ENCODE data around the gene SLMAP.

The SLMAP gene

GRCh38 chr3:57927916-57928315, 171.8 kb downstream of the SLMAP start:
- TF ChIP-seq CTCF (IDR thresholded peaks at IDR 0.05; ENCODE audit: control insufficient read depth, extremely low read depth, insufficient read depth): no peak
- DNase-seq (ENCODE audit: low read depth): no peak
- H3K4me3 ChIP-seq (ENCODE audit: low read depth, low read length): no peak overlapping the region

DNA sequence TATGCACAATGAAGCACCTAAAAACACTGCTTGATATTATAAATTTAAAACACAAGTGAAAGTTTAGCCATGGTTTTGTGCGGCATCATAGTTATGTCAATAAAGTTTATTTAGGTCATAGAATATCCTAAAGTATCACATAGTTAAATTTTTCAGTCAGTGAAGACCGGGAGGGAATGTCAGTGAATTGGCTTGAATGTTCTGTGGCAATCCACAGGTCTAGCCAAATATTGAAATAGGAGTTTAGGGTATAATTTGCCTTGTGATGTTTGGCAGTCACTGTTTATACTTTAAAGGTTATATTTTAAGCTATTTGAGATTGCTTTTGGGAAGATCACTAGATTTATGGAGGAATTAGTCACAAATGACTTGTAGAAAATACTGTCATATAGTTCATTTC, 172.4 kb downstream of the SLMAP start:
- no peak for TF ChIP-seq CTCF (IDR thresholded peaks at IDR 0.05; ENCODE audit: control insufficient read depth, extremely low read depth, insufficient read depth)
- DNase-seq (ENCODE audit: low read depth): no peak
- H3K4me3 ChIP-seq (ENCODE audit: low read depth, low read length): no peak overlapping the region

- no peak for DNase-seq (ENCODE audit: low read depth)
- no peak overlapping the region for H3K4me3 ChIP-seq (ENCODE audit: low read depth, low read length)
- no peak for TF ChIP-seq CTCF (IDR thresholded peaks at IDR 0.05; ENCODE audit: control insufficient read depth, extremely low read depth, insufficient read depth)
These were observed 173.9 kb downstream of the SLMAP start for GRCh38 chr3:57929988-57930387.

- TF ChIP-seq CTCF (IDR thresholded peaks at IDR 0.05; ENCODE audit: control insufficient read depth, extremely low read depth, insufficient read depth): no peak
- DNase-seq (ENCODE audit: low read depth): no peak
These were observed 177.5 kb downstream of the SLMAP start for GRCh38 chr3:57933602-57934001.

GRCh38 chr3:57934373-57934772, 178.3 kb downstream of the SLMAP start:
- DNase-seq (ENCODE audit: low read depth): no peak
- no peak for TF ChIP-seq CTCF (IDR thresholded peaks at IDR 0.05; ENCODE audit: control insufficient read depth, extremely low read depth, insufficient read depth)
- no peak overlapping the region for H3K4me3 ChIP-seq (ENCODE audit: low read depth, low read length)

More at GRCh38 chr3:57933602-57934001, 177.5 kb downstream of the SLMAP start:
- no peak overlapping the region for H3K4me3 ChIP-seq (ENCODE audit: low read depth, low read length)

DNA sequence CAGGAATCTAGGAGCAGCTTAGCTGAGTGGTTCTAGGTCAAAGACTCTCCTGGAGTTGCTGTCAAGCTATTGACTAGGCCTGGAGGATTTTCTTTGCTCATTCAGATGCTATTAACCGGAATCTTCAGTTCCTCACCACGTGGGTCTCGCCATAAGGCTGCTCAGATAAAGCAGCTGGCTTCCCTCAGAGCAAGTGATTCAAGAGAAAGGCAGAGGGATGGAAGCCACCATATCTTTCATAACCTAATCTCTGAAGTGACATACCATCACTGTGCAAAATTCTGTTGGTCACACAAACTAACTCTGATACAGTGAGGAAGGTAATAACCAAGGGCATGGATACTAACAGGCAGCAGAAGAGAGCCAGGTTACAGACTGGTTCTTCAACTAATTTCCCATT, 179.4 kb downstream of the SLMAP start:
- H3K4me3 ChIP-seq (ENCODE audit: low read depth, low read length): no peak overlapping the region
- no peak for TF ChIP-seq CTCF (IDR thresholded peaks at IDR 0.05; ENCODE audit: control insufficient read depth, extremely low read depth, insufficient read depth)
- no peak for DNase-seq (ENCODE audit: low read depth)

GRCh38 chr3:57937092-57937491, 181.0 kb downstream of the SLMAP start:
- TF ChIP-seq CTCF (IDR thresholded peaks at IDR 0.05; ENCODE audit: control insufficient read depth, extremely low read depth, insufficient read depth): no peak
- H3K4me3 ChIP-seq (ENCODE audit: low read depth, low read length): no peak overlapping the region
- no peak for DNase-seq (ENCODE audit: low read depth)

All from LNCaP clone FGC (cell line).